HG03432 (cell line): ENCODE data around the gene AUTS2.

Experiments used
- ATAC-seq: cut with Tn5 transposase; IDR thresholded peaks from one replicate; pipeline ENCODE4 v1.9.1; 2021; ENCODE audit warnings: mild to moderate bottlenecking, moderate library complexity; ENCODE audit not compliant: unreplicated experiment

AUTS2 gene

DNA sequence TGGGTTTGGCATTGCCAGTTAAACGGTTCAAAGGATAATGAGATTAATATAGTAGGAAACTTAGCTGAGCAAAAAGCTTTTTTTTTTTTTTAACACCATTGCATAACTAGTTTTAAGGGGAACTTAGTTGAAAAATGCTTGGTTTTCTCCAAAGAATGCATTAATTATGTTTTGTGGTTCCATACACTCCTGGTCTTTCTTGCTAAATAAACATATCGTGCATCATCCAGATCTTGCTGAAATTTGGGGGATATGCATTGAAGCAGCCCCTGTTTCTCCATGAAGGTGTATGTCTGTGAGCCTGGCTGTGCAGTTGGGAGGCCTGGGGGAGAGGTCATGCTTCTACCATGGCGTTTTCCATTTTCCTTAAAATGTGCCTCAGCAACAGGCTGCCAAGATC is 975.4 kb downstream of the AUTS2 start:
- ATAC-seq: no peak

DNA sequence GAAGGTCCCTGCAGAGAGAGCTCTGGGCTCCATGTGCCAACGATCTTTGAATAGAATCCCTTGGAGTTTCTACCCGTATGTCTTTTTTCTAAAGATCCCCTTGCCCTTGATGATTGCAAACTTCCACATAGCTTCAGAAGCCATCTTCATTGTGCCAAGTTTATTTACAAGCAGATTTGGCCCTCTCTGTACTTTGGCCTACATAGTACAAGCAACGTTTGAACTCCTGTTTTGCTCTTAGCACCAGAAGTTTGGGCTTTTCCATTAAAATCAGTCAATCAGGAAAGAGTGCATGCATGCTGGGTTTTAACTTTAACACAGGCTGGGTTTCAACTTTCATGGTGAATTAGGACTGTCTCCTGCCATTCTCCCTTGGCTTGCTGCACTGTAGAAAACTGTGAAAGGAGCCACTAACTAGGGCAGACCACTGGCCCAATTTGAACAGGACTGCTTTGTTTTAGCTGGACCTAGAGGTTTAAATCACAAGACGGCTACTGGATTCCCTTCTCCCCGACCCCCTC is 976.1 kb downstream of the AUTS2 start:
- no peak for ATAC-seq

GRCh38 chr7:70574970-70575799 is 976.9 kb downstream of the AUTS2 start:
- ATAC-seq: no peak

GRCh38 chr7:70577078-70577477 is 978.8 kb downstream of the AUTS2 start:
- no peak for ATAC-seq

DNA sequence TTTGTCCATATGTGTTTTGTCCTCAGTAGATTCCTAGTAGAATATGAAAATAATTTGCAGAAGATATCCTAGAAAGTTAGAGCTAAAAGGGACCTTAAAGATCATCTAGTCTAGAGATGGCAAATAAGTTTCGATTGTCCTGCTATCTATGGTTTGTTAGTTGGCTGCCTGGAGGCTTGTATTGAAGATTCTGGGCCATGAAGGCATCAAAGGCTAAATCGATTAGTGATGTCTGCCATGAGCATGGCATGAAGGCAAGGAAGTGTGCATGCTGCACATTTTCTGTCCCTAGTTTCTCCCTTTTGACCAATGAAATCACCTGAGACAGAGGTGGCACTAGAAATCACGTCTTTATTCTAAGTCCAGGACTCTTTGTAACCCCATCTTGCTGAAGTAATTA is 979.9 kb downstream of the AUTS2 start:
- ATAC-seq: no peak

DNA sequence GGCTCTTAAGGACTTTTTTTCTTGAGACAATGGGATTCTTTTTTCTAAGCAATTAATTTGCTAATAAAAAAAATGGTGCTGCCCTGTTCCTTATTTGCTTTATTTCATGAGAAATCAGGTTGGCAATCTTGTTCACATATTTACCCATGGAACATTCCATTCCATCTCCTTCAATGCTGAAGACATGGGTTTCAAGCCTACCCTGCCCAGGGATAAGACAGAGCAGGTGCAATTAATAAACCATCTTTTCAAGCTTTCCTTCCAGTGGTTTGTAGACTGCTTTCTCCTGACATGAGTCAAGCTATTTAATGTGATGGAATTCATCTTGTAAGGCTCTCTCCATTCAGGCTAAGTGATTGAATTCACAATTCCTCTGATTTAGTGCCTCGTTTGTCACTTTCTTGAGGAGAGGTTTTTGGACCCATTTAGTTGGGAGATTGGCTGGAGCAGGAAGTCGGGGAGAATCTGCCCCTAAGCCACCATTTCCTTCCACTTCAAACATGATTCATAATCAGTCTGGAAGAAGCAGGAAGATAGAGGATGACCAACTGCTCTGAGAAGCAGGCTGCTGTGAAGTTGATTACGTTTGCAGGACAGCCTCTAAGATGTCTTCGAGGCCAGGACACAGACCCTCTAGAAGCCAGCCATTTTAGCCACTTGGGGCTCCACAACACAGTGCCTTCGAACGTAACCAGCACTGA is 981.3 kb downstream of the AUTS2 start:
- no peak for ATAC-seq

GRCh38 chr7:70580161-70580560 is 981.9 kb downstream of the AUTS2 start:
- no peak for ATAC-seq

DNA sequence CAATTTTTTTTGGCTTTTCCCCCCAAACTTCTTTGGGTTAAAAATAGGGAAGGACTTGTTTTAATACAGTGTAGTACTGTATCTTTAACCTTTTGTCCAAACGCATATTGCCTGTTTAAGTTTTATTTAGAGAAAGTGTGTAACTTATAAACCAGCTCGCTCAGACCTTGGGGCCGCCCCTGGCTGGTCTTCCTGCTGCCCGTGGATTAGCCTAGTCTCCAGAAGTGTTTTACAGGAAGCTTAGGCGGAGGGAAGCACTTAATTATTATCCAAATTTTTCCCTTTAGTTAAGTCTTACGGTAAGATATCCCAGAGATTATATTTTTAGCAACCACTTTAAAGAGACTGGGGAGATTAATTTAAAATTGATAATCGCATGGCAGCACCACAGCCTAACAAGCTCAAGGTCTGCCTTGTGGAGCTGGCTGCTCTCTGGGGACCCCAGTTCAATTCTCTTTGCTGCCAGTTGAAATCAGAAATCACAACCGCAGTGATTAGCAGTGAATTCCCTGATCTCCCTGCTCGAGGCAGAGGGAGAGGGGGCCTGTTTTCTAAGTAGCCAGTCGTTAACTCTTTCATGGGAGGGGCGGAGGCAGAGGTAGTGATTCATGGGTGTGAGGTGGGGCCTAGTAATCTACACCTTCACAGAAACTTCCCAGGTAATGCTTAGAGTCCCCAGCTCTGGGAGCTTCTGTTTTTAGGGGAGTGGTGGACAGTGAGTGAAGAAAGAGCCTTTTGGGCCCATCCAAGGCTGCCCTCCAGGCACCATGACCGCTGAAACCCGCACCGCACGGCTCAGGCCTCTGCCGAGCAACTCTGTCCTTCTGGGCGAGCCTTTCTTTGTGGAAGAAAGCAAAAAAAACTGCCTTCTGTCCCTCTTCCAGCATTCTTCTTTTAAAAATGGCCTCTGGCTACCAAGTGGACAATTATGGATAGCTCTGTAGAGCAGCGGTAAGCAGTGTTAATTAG is 984.9 kb downstream of the AUTS2 start:
- no peak for ATAC-seq

GRCh38 chr7:70583965-70584883 is 985.9 kb downstream of the AUTS2 start:
- no peak for ATAC-seq

DNA sequence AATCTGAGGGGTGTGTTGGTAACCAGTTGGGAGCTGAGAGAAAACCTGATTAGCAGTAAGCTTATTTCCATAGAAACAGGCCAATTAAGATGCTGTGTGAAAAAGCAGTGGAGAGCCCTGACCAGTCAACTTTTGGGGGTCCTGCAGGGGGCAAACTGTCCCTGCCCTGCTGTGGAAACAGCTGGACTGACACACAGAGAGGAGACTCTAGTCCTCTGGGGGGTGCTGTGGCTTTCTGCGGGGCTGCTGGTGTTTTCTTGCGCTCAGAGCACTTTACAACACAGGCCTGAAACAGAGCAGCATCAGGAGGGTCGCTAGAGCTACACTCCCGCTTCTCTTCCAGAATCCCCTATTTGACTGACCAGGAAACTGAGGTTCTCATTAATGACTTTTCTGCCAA is 986.8 kb downstream of the AUTS2 start:
- ATAC-seq: no peak

DNA sequence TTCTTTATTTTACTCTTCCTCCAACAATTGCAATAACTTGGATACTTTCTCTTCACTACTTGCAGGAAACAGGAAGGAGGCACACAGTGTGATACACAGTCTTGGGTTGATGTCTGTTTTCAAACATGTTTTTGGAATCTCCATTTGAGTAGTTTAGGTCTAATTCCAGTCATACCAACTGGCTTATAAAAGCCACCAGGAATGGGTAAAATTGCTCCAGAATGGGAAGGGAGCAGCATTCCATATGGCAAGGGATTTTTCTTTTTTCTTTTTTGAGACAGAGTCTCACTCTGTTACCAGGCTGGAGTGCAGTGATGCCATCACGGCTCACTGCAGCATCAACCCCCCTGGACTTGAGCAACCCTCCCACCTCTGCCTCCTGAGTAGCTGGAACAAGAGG is 988.5 kb downstream of the AUTS2 start:
- ATAC-seq: no peak

- no peak for ATAC-seq
Measured at GRCh38 chr7:70587739-70588138, 989.5 kb downstream of the AUTS2 start.

- no peak for ATAC-seq
Measured at GRCh38 chr7:70588191-70588921, 990.1 kb downstream of the AUTS2 start.

DNA sequence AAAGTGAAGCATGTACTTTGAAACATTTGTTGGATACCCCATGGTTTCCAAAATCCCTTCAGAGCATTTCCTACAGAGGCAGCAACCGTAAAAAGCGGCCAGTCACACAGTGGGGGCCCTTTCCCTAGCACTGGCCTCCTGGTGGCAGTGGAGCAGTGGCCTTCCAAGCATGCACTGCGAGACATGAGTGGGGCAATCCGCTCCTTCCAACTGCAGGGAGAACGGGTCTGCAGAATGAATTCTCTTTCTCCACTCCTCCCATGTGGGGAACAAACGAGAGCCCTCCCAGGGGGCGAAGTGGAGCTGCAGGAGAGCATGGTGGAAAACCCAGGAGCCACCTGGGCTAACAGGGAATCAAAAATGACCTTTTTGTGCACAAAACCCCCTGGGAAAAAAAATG is 990.7 kb downstream of the AUTS2 start:
- ATAC-seq: no peak

DNA sequence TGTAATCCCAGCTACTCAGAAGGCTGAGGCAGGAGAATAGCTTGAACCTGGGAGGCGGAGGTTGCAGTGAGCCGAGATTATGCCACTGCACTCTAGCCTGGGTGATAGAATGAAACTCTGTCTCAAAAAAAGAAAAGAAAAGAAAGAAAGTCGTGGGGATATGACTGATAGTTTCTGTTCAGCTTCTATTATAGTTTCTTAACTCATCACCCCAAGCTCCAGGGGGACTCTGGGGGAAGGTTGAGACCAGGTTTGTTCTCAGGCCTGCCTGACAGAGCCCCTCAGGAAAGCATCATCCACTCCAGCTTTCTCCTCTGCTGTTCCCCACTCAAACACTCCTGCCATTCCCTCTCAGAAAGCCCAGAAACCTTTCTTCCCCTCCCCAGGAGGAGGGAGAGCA is 991.3 kb downstream of the AUTS2 start:
- ATAC-seq: peak; percentile 73

GRCh38 chr7:70590126-70590854 is 992.0 kb downstream of the AUTS2 start:
- peak; percentile 55 for ATAC-seq

DNA sequence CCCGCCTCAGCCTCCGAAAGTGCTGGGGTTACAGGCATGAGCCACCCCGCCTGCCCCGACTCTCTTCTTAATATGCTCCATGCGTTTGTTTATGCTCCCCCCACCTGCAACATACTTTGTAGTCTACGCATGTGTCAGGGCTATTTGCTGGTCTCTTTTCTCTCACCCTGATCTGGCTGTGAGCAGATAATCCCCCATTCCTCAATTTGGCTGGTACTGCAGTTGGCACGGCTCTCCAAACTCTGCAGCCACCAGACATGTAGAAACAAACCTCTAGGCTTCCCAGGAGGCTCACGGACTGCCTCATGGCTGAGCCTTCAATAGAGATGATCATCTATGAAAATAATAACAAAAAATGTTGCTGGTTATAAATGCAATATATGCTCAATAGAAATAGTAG is 993.4 kb downstream of the AUTS2 start:
- no peak for ATAC-seq

- no peak for ATAC-seq
Measured at GRCh38 chr7:70592171-70592570, 993.9 kb downstream of the AUTS2 start.

DNA sequence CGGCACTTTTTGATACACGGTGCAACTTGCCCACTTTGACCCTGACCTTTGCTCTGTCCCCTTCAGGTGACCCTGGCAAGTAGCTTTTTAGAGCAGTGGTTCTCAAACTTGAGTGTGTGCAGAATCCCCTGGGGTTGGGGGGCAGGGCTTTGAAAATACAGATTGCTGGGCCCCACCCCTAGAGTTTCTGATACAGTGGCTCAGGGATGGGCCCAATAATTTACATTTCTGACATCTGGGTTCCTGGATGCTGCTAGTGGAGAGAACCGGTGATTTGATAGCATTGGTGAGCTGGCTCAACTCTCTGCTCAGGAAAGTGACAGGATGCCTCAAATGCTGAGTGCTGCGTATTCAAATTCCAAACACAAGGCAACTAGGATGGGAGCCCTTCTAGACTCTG is 995.9 kb downstream of the AUTS2 start:
- ATAC-seq: no peak
